Loucy (cell line): ENCODE data around the gene CENPU.

Source experiments
- H2AFZ ChIP-seq: fragments of 200-600 bp; sonication (generic); 2 replicates; pipeline ENCODE4 v1.6.0; 2016; ENCODE audit warnings: antibody characterized with exemption, mild to moderate bottlenecking, low read length, moderate library complexity
- H3F3A ChIP-seq: fragments of 200-600 bp; 2 replicates; pipeline ENCODE4 v1.6.0; 2016; ENCODE audit warnings: antibody characterized with exemption, low read depth, mild to moderate bottlenecking
- H3K27me3 ChIP-seq: fragments of 200-600 bp; sonication (generic); 2 replicates; pipeline ENCODE4 v1.6.1; 2014; ENCODE audit warnings: low read length, mild to moderate bottlenecking; ENCODE audit not compliant: insufficient read depth, poor library complexity, severe bottlenecking
- H3K36me3 ChIP-seq: fragments of 200-600 bp; sonication (generic); 2 replicates; pipeline ENCODE4 v1.6.1; 2016; ENCODE audit warnings: low read length; ENCODE audit not compliant: insufficient read depth
- H3K4me1 ChIP-seq: fragments of 200-600 bp; sonication (generic); 2 replicates; pipeline ENCODE4 v1.5.1; 2014; ENCODE audit warnings: low read length, mild to moderate bottlenecking; ENCODE audit not compliant: insufficient read depth, poor library complexity, severe bottlenecking
- H3K4me2 ChIP-seq: fragments of 200-600 bp; sonication (generic); 2 replicates; pipeline ENCODE4 v1.6.0; 2014; ENCODE audit warnings: antibody characterized with exemption, low read length, low read depth, mild to moderate bottlenecking; ENCODE audit not compliant: poor library complexity, severe bottlenecking
- H3K4me3 ChIP-seq: fragments of 200-600 bp; sonication (generic); 2 replicates; pipeline ENCODE4 v1.5.1; 2014; ENCODE audit warnings: low read length, mild to moderate bottlenecking, mixed read lengths; ENCODE audit not compliant: poor library complexity, severe bottlenecking
- H3K79me2 ChIP-seq: fragments of 200-600 bp; sonication (generic); 2 replicates; pipeline ENCODE4 v1.6.1; 2014; ENCODE audit warnings: low read length; ENCODE audit not compliant: insufficient read depth
- H3K9ac ChIP-seq: fragments of 200-600 bp; sonication (generic); 2 replicates; pipeline ENCODE4 v1.6.0; 2014; ENCODE audit warnings: mild to moderate bottlenecking, low read depth, low read length, moderate library complexity; ENCODE audit not compliant: poor library complexity, severe bottlenecking
- H3K9me2 ChIP-seq: fragments of 200-600 bp; sonication (generic); replicated peaks from 2 replicates; pipeline ENCODE4 v1.6.1; 2016; ENCODE audit warnings: low read depth, low read length, mixed read lengths
- H3K9me3 ChIP-seq: fragments of 200-600 bp; sonication (generic); 2 replicates; pipeline ENCODE4 v1.6.1; 2014; ENCODE audit warnings: mild to moderate bottlenecking, antibody characterized with exemption, low read length, low read depth; ENCODE audit not compliant: insufficient read depth
- H4K20me1 ChIP-seq: fragments of 200-600 bp; sonication (generic); 2 replicates; pipeline ENCODE4 v1.6.0; 2014; ENCODE audit warnings: antibody characterized with exemption, low read length, mild to moderate bottlenecking; ENCODE audit not compliant: insufficient read depth, poor library complexity, severe bottlenecking
- EZH2phosphoT487 ChIP-seq: fragments of 200-600 bp; IDR thresholded peaks from 2 replicates; pipeline ENCODE4 v1.6.1; 2018; ENCODE audit warnings: antibody characterized with exemption, mild to moderate bottlenecking, moderate library complexity, borderline replicate concordance
- TF ChIP-seq, protein P1 (sequence below): fragments of 200-600 bp; sonication (generic); conservative IDR thresholded peaks from 2 replicates; pipeline ENCODE4 v1.5.1; 2014; ENCODE audit warnings: mild to moderate bottlenecking, antibody characterized with exemption, low read length

Gene CENPU

DNA sequence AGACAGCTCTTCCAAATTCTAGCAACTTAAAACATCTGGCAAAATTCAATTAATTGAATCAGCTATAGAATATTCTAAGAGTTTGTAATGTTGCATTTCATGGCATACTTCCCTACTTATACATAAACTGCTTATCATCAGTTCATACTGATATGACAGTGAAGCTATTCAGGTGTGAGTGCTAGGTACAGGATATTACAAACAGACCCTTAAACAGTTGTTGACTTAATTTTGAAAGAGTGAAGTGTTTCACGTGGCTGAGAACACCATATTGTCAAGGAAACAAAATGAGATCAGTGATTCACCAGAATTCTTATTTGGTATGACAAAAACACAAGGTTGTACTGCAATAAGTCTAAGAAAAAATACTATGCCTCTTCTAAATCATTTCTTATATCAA is 27.4 kb downstream of the CENPU start:
- no peak for TF ChIP-seq EZH2phosphoT487
- TF ChIP-seq, protein P1, sequence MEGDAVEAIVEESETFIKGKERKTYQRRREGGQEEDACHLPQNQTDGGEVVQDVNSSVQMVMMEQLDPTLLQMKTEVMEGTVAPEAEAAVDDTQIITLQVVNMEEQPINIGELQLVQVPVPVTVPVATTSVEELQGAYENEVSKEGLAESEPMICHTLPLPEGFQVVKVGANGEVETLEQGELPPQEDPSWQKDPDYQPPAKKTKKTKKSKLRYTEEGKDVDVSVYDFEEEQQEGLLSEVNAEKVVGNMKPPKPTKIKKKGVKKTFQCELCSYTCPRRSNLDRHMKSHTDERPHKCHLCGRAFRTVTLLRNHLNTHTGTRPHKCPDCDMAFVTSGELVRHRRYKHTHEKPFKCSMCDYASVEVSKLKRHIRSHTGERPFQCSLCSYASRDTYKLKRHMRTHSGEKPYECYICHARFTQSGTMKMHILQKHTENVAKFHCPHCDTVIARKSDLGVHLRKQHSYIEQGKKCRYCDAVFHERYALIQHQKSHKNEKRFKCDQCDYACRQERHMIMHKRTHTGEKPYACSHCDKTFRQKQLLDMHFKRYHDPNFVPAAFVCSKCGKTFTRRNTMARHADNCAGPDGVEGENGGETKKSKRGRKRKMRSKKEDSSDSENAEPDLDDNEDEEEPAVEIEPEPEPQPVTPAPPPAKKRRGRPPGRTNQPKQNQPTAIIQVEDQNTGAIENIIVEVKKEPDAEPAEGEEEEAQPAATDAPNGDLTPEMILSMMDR, result no peak
- Histone ChIP-seq H2AFZ (no peak overlapping the region), H4K20me1 (no peaks in the 10 kb centered on the region), H3K4me2 (no peak overlapping the region), H3K9me3 (no peaks in the 10 kb centered on the region; the same call in 1 of the 2 replicates), H3K79me2 (peaks cover 22% of the 10 kb centered on the region; the same call in 1 of the 2 replicates), H3K9me2 (no peaks in the 10 kb centered on the region), H3F3A (no peaks in the 10 kb centered on the region), H3K36me3 (peaks cover 95% of the 10 kb centered on the region), H3K27me3 (no peaks in the 10 kb centered on the region), H3K9ac (no peak overlapping the region), H3K4me3 (no peak overlapping the region), H3K4me1 (peaks cover 4% of the 10 kb centered on the region)

DNA sequence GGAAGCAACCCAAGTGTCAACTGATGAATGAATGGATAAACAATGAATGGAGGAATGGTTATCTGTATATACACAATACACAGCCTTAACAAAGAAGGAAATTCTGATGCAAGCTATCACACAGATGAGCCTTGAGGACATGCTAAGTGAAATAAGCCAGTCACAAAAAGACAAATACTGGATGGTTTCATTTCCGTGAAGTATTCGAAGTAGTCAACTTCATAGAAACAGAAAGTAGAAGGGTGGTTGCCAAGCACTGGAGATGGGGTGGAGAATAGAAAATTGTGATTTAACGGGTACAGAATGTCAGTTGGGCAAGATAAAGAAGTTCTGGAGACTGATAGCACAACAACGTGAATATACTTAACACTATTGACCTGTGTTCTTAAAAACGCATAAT is 28.2 kb downstream of the CENPU start:
- no peaks in the 10 kb centered on the region for H3K9me2 ChIP-seq
- no peaks in the 10 kb centered on the region for H3K4me1 ChIP-seq
- no peaks in the 10 kb centered on the region; the same call in 1 of the 2 replicates for H3K9me3 ChIP-seq
- no peak overlapping the region for H3K4me2 ChIP-seq
- no peak overlapping the region for H3K4me3 ChIP-seq
- H3F3A ChIP-seq, result no peaks in the 10 kb centered on the region
- peaks cover 17% of the 10 kb centered on the region; the same call in 1 of the 2 replicates for H3K79me2 ChIP-seq
- no peaks in the 10 kb centered on the region for H3K27me3 ChIP-seq
- TF ChIP-seq, protein P1, result no peak
- TF ChIP-seq EZH2phosphoT487, result no peak
- peaks cover 95% of the 10 kb centered on the region for H3K36me3 ChIP-seq
- H3K9ac ChIP-seq, result no peak overlapping the region
- H4K20me1 ChIP-seq, result no peaks in the 10 kb centered on the region
- no peak overlapping the region for H2AFZ ChIP-seq

DNA sequence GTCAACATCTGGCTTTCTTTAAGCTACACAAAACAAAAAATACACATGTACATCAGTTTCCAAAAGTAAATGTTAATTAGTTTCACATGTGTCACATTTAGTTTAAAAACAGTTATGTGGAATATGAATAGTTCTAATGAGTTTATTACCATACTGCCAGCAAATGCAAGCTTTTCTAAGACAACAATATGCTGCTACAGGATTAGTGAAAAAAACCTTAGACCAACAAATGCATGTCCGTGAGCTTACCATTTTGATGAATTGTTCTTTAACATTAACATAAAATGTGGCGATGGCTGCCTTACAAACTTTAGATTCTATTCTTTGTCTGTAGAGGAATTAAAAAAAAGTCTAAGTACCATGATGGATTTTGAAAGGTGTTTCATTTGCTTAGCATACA is 31.8 kb downstream of the CENPU start:
- H3K27me3 ChIP-seq, result no peaks in the 10 kb centered on the region
- H3K4me2 ChIP-seq, result no peak overlapping the region
- no peaks in the 10 kb centered on the region for H3F3A ChIP-seq
- H3K9me3 ChIP-seq, result no peaks in the 10 kb centered on the region
- H2AFZ ChIP-seq, result no peak overlapping the region
- no peak for TF ChIP-seq EZH2phosphoT487
- TF ChIP-seq, protein P1, result no peak
- H3K36me3 ChIP-seq, result peaks cover 86% of the 10 kb centered on the region
- H3K4me1 ChIP-seq, result no peaks in the 10 kb centered on the region
- no peak overlapping the region for H3K9ac ChIP-seq
- H3K9me2 ChIP-seq, result no peaks in the 10 kb centered on the region
- peaks cover 17% of the 10 kb centered on the region; the same call in 1 of the 2 replicates for H3K79me2 ChIP-seq
- H4K20me1 ChIP-seq, result no peaks in the 10 kb centered on the region
- no peak overlapping the region for H3K4me3 ChIP-seq
